HepG2 (cell line): Measurements from ENCODE around the gene TMEM132E.

Experiments
- SMC3 ChIP-seq: IDR thresholded peaks from 2 replicates; pipeline ENCODE4 v1.6.1; 2011; ENCODE audit warnings: low read length, improper control_type of control experiment
- ZNF670 ChIP-seq: sonication (generic); formaldehyde crosslinking; IDR thresholded peaks from 2 replicates; pipeline ENCODE4 v1.8.0; 2022; ENCODE audit warnings: mild to moderate bottlenecking, missing genetic modification reagents, borderline replicate concordance
- ZSCAN31 ChIP-seq: sonication (generic); formaldehyde crosslinking; IDR thresholded peaks from 2 replicates; pipeline ENCODE4 v1.5.0; 2020; ENCODE audit warnings: low read depth, mild to moderate bottlenecking, missing genetic modification reagents
- TF ChIP-seq, protein P1 (sequence below): IDR thresholded peaks from 2 replicates; pipeline ENCODE4 v1.6.1; 2012; ENCODE audit warnings: inconsistent platforms

DNA sequence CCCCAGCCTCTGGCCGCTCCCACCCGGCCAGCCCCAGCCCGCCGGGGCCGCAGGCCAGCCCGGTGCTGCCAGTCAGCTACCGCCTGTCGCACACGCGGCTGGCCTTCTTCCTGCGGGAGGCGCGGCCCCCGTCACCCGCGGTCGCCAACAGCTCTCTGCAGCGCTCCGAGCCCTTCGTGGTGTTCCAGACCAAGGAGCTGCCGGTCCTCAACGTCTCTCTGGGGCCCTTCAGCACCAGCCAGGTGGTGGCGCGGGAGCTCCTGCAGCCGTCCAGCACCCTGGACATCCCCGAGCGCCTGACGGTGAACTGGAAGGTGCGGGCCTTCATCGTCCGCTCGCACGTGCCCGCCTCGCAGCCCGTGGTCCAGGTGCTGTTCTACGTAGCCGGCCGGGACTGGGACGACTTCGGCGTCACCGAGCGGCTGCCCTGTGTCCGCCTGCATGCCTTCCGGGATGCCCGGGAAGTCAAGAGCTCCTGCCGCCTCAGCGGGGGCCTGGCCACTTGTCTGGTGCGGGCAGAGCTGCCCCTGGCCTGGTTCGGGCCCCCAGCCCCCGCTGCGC is 46.8 kb downstream of the TMEM132E start:
- no peak for TF ChIP-seq SMC3
- no peak for TF ChIP-seq ZNF670 (CRISPR knock-in tag)
- TF ChIP-seq, protein P1, sequence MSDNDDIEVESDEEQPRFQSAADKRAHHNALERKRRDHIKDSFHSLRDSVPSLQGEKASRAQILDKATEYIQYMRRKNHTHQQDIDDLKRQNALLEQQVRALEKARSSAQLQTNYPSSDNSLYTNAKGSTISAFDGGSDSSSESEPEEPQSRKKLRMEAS: no peak
- TF ChIP-seq ZSCAN31 (CRISPR knock-in tag): no peak
